ENCODE measurements around the gene ANXA11.

- TF ChIP-seq MAZ (IDR thresholded peaks at IDR 0.05; ENCODE audit: borderline replicate concordance, low read depth, low read length) = no peak
- TF ChIP-seq POLR2A (IDR thresholded peaks at IDR 0.05; ENCODE audit: low read depth, low read length) = no peak
- TF ChIP-seq CTCF (conservative IDR thresholded peaks at IDR 0.05; ENCODE audit: low read depth, low read length) = no peak
- TF ChIP-seq RAD21 (IDR thresholded peaks at IDR 0.05; ENCODE audit: low read length) = no peak
- peak; percentile 22; the same call in 1 of the 2 replicates for TF ChIP-seq CEBPB (IDR thresholded peaks at IDR 0.05; ENCODE audit: low read depth, low read length)
- TF ChIP-seq USF2 (IDR thresholded peaks at IDR 0.05; ENCODE audit: low read depth, low read length) = no peak
- peak; percentile 55 for TF ChIP-seq MAFK (IDR thresholded peaks at IDR 0.05; ENCODE audit: low read depth, low read length)
- no peak for TF ChIP-seq FOS (IDR thresholded peaks at IDR 0.05; ENCODE audit: low read depth, low read length)
- TF ChIP-seq RFX5 (IDR thresholded peaks at IDR 0.05; ENCODE audit: low read depth, low read length) = no peak
- no peak for TF ChIP-seq ELK1 (IDR thresholded peaks at IDR 0.05; ENCODE audit: borderline replicate concordance, low read depth, low read length)
- no peak for TF ChIP-seq BHLHE40 (IDR thresholded peaks at IDR 0.05; ENCODE audit: low read depth, low read length)
Measured at GRCh38 chr10:80104066-80104926, 101.0 kb downstream of the ANXA11 start.
